Neural cell (in vitro differentiated cells): ENCODE measurements around the gene SLC6A20. TPM values are rescaled to one million over a fixed set of nuclear protein-coding genes. Genes with fewer than 3 reads are reported as not detected.
A peak's percentile ranks its signal among the peaks of the same experiment; 100 is the strongest.

Experiments
- H2AFZ ChIP-seq: fragments of 200-600, 300-800 bp; sonication (generic), shearing (Covaris generic); 2 replicates; pipeline ENCODE4 v1.6.0; 2014; ENCODE audit warnings: low read depth, mild to moderate bottlenecking, antibody characterized with exemption, low read length, moderate library complexity
- H3F3A ChIP-seq: fragments of 200-600 bp; shearing (Covaris generic); 2 replicates; pipeline ENCODE4 v1.6.1; 2016; ENCODE audit warnings: mild to moderate bottlenecking, moderate library complexity, mixed read lengths, antibody characterized with exemption, low read length; ENCODE audit not compliant: insufficient read depth, poor library complexity, severe bottlenecking
- H3K27ac ChIP-seq: fragments of 200-600, 300-800 bp; sonication (generic), shearing (Covaris generic); 2 replicates; pipeline ENCODE4 v1.5.1; 2014; ENCODE audit warnings: mild to moderate bottlenecking, low read length, moderate library complexity
- H3K27me3 ChIP-seq: fragments of 300-800, 200-600 bp; sonication (generic), shearing (Covaris generic); 2 replicates; pipeline ENCODE4 v1.6.0; 2014; ENCODE audit warnings: mild to moderate bottlenecking, low read depth, low read length, moderate library complexity; ENCODE audit not compliant: insufficient read depth
- H3K36me3 ChIP-seq: fragments of 300-800, 200-600 bp; sonication (generic), shearing (Covaris generic); 2 replicates; pipeline ENCODE4 v1.5.1; 2014; ENCODE audit warnings: mild to moderate bottlenecking, antibody characterized with exemption, low read length, moderate library complexity; ENCODE audit not compliant: insufficient read depth
- H3K4me2 ChIP-seq: fragments of 300-800, 200-600 bp; sonication (generic), shearing (Covaris generic); 2 replicates; pipeline ENCODE4 v1.6.0; 2014; ENCODE audit warnings: mild to moderate bottlenecking, low read length
- H3K4me3 ChIP-seq: fragments of 300-800, 200-600 bp; sonication (generic), shearing (Covaris generic); 2 replicates; pipeline ENCODE4 v1.5.1; 2014; ENCODE audit warnings: mild to moderate bottlenecking, low read length, moderate library complexity
- H3K79me2 ChIP-seq: fragments of 200-600 bp; shearing (Covaris generic); replicated peaks from 2 replicates; pipeline ENCODE4 v1.6.0; 2014; ENCODE audit warnings: mild to moderate bottlenecking, low read length, moderate library complexity; ENCODE audit not compliant: insufficient read depth
- H3K9ac ChIP-seq: fragments of 300-800, 200-600 bp; sonication (generic), shearing (Covaris generic); 2 replicates; pipeline ENCODE4 v1.6.1; 2016; ENCODE audit warnings: mild to moderate bottlenecking, low read length, mixed read lengths
- H3K9me2 ChIP-seq: fragments of 200-600 bp; shearing (Covaris generic); 2 replicates; pipeline ENCODE4 v1.6.1; 2016; ENCODE audit warnings: mild to moderate bottlenecking, low read length, mixed read lengths; ENCODE audit not compliant: insufficient read depth
- H3K9me3 ChIP-seq: fragments of 200-600, 300-800 bp; sonication (generic), shearing (Covaris generic); 2 replicates; pipeline ENCODE4 v1.6.1; 2016; ENCODE audit warnings: mild to moderate bottlenecking, mixed run types, low read length, moderate library complexity, mixed read lengths
- H4K20me1 ChIP-seq: fragments of 200-600 bp; shearing (Covaris generic); 2 replicates; pipeline ENCODE4 v1.6.1; 2016; ENCODE audit warnings: mild to moderate bottlenecking, mixed run types; ENCODE audit not compliant: insufficient read depth
- CTCF ChIP-seq: fragments of 450-650 bp; IDR thresholded peaks from 2 replicates; pipeline ENCODE4 v1.5.1; 2014; ENCODE audit warnings: antibody characterized with exemption, mild to moderate bottlenecking, moderate library complexity; ENCODE audit not compliant: poor library complexity, severe bottlenecking
- EP300 ChIP-seq: fragments of 450-650 bp; conservative IDR thresholded peaks from 2 replicates; pipeline ENCODE4 v1.6.1; 2014; ENCODE audit warnings: antibody characterized with exemption, mild to moderate bottlenecking, moderate library complexity; ENCODE audit not compliant: poor library complexity, severe bottlenecking
- EZH2 ChIP-seq: fragments of 200-600, 300-800 bp; shearing (Covaris generic), sonication (generic); IDR thresholded peaks from 2 replicates; pipeline ENCODE4 v1.6.1; 2014; ENCODE audit warnings: antibody characterized with exemption, low read length, borderline replicate concordance, mild to moderate bottlenecking; ENCODE audit not compliant: insufficient read depth, poor library complexity, severe bottlenecking
- MXI1 ChIP-seq: fragments of 450-650 bp; conservative IDR thresholded peaks from 2 replicates; pipeline ENCODE4 v1.6.1; 2014; ENCODE audit warnings: antibody characterized with exemption, mild to moderate bottlenecking; ENCODE audit not compliant: poor library complexity, severe bottlenecking
- POLR2AphosphoS5 ChIP-seq: IDR thresholded peaks from 2 replicates; pipeline ENCODE4 v1.6.1; 2012
- RAD21 ChIP-seq: fragments of 450-650 bp; conservative IDR thresholded peaks from 2 replicates; pipeline ENCODE4 v1.6.1; 2014; ENCODE audit warnings: antibody characterized with exemption, mild to moderate bottlenecking, moderate library complexity
- REST ChIP-seq: IDR thresholded peaks from 2 replicates; pipeline ENCODE4 v1.6.1; 2012; ENCODE audit warnings: borderline replicate concordance
- SMC3 ChIP-seq: fragments of 450-650 bp; conservative IDR thresholded peaks from 2 replicates; pipeline ENCODE4 v1.6.1; 2014; ENCODE audit warnings: antibody characterized with exemption, mild to moderate bottlenecking, moderate library complexity; ENCODE audit not compliant: poor library complexity
- TAF1 ChIP-seq: IDR thresholded peaks from 2 replicates; pipeline ENCODE4 v1.6.1; 2012; ENCODE audit warnings: low read depth
- polyA plus RNA-seq: library from polyadenylated mRNA; depleted of rRNA; stranded (reverse); fragments of >200 nt; gene quantifications from 2 replicates; pipeline ENCODE4 v1.2.3, GENCODE V29; 2014

The SLC6A20 gene
- polyA plus RNA-seq, 1 donor from 2014 or later: not detected

- H3F3A ChIP-seq: no peaks in the 10 kb centered on the region
- no peaks in the 10 kb centered on the region for H3K9me3 ChIP-seq
- H3K9ac ChIP-seq: peak overlapping the region; percentile 74
- no peaks in the 10 kb centered on the region for H4K20me1 ChIP-seq
- H3K9me2 ChIP-seq: no peaks in the 10 kb centered on the region
- peaks cover 4% of the 10 kb centered on the region for H3K27me3 ChIP-seq
- H3K27ac ChIP-seq: peak overlapping the region; percentile 44
- peak overlapping the region; percentile 77 for H3K4me2 ChIP-seq
- H3K79me2 ChIP-seq: peaks cover 16% of the 10 kb centered on the region
- peak overlapping the region; percentile 98 for H3K4me3 ChIP-seq
- no peak for TF ChIP-seq RAD21
- no peak for TF ChIP-seq EP300
- TF ChIP-seq SMC3: no peak
- TF ChIP-seq EZH2: no peak
- no peak for TF ChIP-seq POLR2AphosphoS5
- TF ChIP-seq CTCF: no peak
- no peak for TF ChIP-seq REST
- TF ChIP-seq MXI1: no peak
- H3K36me3 ChIP-seq: no peaks in the 10 kb centered on the region
- H2AFZ ChIP-seq: peak overlapping the region; percentile 91
Observed at GRCh38 chr3:45841420-45841756, 45.1 kb upstream of the SLC6A20 start.

GRCh38 chr3:45838466-45838865 is 42.1 kb upstream of the SLC6A20 start:
- Histone ChIP-seq H3K36me3 (peaks cover 4% of the 10 kb centered on the region), H3K9me2 (no peaks in the 10 kb centered on the region), H3K27me3 (no peaks in the 10 kb centered on the region), H3F3A (no peaks in the 10 kb centered on the region), H3K79me2 (peaks cover 16% of the 10 kb centered on the region), H2AFZ (no peak overlapping the region), H3K9ac (no peak overlapping the region), H3K4me2 (no peak overlapping the region), H4K20me1 (no peaks in the 10 kb centered on the region), H3K27ac (no peak overlapping the region), H3K4me3 (no peak overlapping the region), H3K9me3 (no peaks in the 10 kb centered on the region)
- no peak for TF ChIP-seq RAD21
- no peak for TF ChIP-seq EZH2
- TF ChIP-seq TAF1: no peak
- TF ChIP-seq EP300: no peak
- no peak for TF ChIP-seq POLR2AphosphoS5
- no peak for TF ChIP-seq MXI1
- no peak for TF ChIP-seq CTCF
- TF ChIP-seq REST: no peak
- TF ChIP-seq SMC3: no peak
